ENCODE measurements around the gene MDN1.

- TF ChIP-seq CTCF (IDR thresholded peaks at IDR 0.05) (no peak), EZH2 (IDR thresholded peaks at IDR 0.05; ENCODE audit: borderline replicate concordance, insufficient read depth, low read depth, low read length, poor library complexity, severe bottlenecking) (no peak)
Observed at GRCh38 chr6:89790403-89790802, 29.2 kb downstream of the MDN1 start.
